HEK293 (cell line): ENCODE data around the gene BCAS3.

Source experiments
- REPIN1 ChIP-seq: fragments of 450-650 bp; formaldehyde crosslinking; IDR thresholded peaks from 2 replicates; pipeline ENCODE4 v1.5.1; 2017; ENCODE audit warnings: missing biosample characterization, missing genetic modification characterization, low read depth
- ZIC2 ChIP-seq: fragments of 450-650 bp; formaldehyde crosslinking; IDR thresholded peaks from 2 replicates; pipeline ENCODE4 v1.5.1; 2016; ENCODE audit warnings: missing biosample characterization, missing genetic modification characterization
- ZNF248 ChIP-seq: fragments of 450-650 bp; formaldehyde crosslinking; IDR thresholded peaks from 2 replicates; pipeline ENCODE4 v1.5.1; 2017; ENCODE audit warnings: missing biosample characterization, missing genetic modification characterization

- TF ChIP-seq REPIN1 (tag by site-specific recombination) (no peak), ZIC2 (tag by site-specific recombination) (no peak), ZNF248 (tag by site-specific recombination) (no peak)
These were observed 12.0 kb upstream of the BCAS3 start for GRCh38 chr17:60665602-60666001.
